Neural progenitor cell (in vitro differentiated cells): ENCODE measurements around the gene SDHC.

Experiments used
- EZH2 ChIP-seq: fragments of 200-600 bp; sonication (generic); IDR thresholded peaks from 2 replicates; pipeline ENCODE4 v1.6.1; 2017; ENCODE audit warnings: antibody characterized with exemption, mild to moderate bottlenecking, moderate library complexity
- TF ChIP-seq, protein P1 (sequence below): fragments of 200-600 bp; sonication (generic); IDR thresholded peaks from 2 replicates; pipeline ENCODE4 v1.5.1; 2017; ENCODE audit warnings: antibody characterized with exemption, mild to moderate bottlenecking

DNA sequence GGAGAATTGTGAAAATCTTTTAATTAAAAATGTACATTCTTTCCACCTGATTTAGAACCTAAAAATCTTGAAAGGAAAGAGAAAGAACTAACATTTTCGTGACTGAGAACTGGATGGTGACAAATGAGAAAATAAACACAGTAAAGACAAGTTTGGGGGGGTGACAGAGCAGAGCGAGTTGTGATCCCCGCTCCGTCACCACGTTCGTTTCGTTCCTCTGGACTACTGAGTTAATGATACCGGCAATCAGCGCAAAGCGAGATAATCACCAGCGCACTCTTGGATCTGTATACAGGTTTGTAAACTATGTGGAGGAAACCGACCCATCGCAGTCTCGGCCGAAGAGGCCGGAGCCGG, 84.7 kb downstream of the SDHC start:
- TF ChIP-seq, protein P1, sequence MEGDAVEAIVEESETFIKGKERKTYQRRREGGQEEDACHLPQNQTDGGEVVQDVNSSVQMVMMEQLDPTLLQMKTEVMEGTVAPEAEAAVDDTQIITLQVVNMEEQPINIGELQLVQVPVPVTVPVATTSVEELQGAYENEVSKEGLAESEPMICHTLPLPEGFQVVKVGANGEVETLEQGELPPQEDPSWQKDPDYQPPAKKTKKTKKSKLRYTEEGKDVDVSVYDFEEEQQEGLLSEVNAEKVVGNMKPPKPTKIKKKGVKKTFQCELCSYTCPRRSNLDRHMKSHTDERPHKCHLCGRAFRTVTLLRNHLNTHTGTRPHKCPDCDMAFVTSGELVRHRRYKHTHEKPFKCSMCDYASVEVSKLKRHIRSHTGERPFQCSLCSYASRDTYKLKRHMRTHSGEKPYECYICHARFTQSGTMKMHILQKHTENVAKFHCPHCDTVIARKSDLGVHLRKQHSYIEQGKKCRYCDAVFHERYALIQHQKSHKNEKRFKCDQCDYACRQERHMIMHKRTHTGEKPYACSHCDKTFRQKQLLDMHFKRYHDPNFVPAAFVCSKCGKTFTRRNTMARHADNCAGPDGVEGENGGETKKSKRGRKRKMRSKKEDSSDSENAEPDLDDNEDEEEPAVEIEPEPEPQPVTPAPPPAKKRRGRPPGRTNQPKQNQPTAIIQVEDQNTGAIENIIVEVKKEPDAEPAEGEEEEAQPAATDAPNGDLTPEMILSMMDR, result no peak
- no peak for TF ChIP-seq EZH2
